CD14-positive monocyte (primary cell): ENCODE measurements around the gene B3GLCT. TPM values are rescaled to one million over a fixed set of nuclear protein-coding genes. Genes with fewer than 3 reads are reported as not detected.

Experiments used
- DNase-seq, 3 donors: peaks; one replicate each; pipeline ENCODE4 v3.0.0-alpha.2; 2011 to 2022
- H2AFZ ChIP-seq: 2 replicates; pipeline ENCODE4 v1.6.0; 2012; ENCODE audit warnings: mild to moderate bottlenecking, low read depth, low read length, inconsistent platforms; ENCODE audit not compliant: insufficient read depth, poor library complexity, severe bottlenecking
- H3K27ac ChIP-seq, 2 donors: 1 replicate in 1 of 2; 2 replicates in 1 of 2; pipeline ENCODE4 v1.5.1; 2012 to 2013; ENCODE audit warnings: low read length in 2 of 2, control low read depth in 1 of 2, inconsistent platforms in 1 of 2, low read depth in 1 of 2, mild to moderate bottlenecking in 1 of 2
- H3K27me3 ChIP-seq, 2 donors: one replicate each; pipeline versions ENCODE4 v1.6.0 to v1.6.1; 2011 to 2013; ENCODE audit warnings: low read length in 2 of 2; ENCODE audit not compliant: control insufficient read depth in 2 of 2, insufficient read depth in 2 of 2
- H3K36me3 ChIP-seq, 2 donors: replicated peaks in 1 of 2; 1 replicate in 1 of 2; 2 replicates in 1 of 2; pipeline versions ENCODE4 v1.5.1 to v1.6.1; 2012 to 2013; ENCODE audit warnings: low read length in 2 of 2, control low read depth in 1 of 2, inconsistent platforms in 1 of 2, mild to moderate bottlenecking in 1 of 2; ENCODE audit not compliant: insufficient read depth in 2 of 2, control insufficient read depth in 1 of 2
- H3K4me1 ChIP-seq, 2 donors: 1 replicate in 1 of 2; 2 replicates in 1 of 2; pipeline versions ENCODE4 v1.5.1 to v1.6.1; 2012 to 2013; ENCODE audit warnings: low read length in 2 of 2, control low read depth in 1 of 2, inconsistent platforms in 1 of 2, mild to moderate bottlenecking in 1 of 2, moderate library complexity in 1 of 2; ENCODE audit not compliant: insufficient read depth in 2 of 2, control insufficient read depth in 1 of 2
- H3K4me2 ChIP-seq: replicated peaks from 2 replicates; pipeline ENCODE3; 2012; ENCODE audit warnings: low read length, moderate library complexity, mild to moderate bottlenecking; ENCODE audit not compliant: poor library complexity, severe bottlenecking; ENCODE audit errors: extremely low read depth
- H3K4me3 ChIP-seq, 3 experiments: fragments of 200-600 bp in 1 of 3; sonication (generic) in 1 of 3; replicated peaks in 1 of 3; 1 replicate in 2 of 3; 2 replicates in 1 of 3; pipeline ENCODE4 v1.5.1; 2011 to 2013; ENCODE audit warnings: low read length in 3 of 3, mild to moderate bottlenecking in 3 of 3, control low read depth in 2 of 3, low read depth in 2 of 3, inconsistent platforms in 1 of 3, moderate library complexity in 1 of 3
- H3K79me2 ChIP-seq: 2 replicates; pipeline ENCODE4 v1.6.0; 2012; ENCODE audit warnings: mild to moderate bottlenecking, control low read depth, inconsistent platforms, low read length, moderate library complexity; ENCODE audit not compliant: insufficient read depth
- H3K9ac ChIP-seq: 2 replicates; pipeline ENCODE4 v1.6.0; 2017; ENCODE audit warnings: low read length, mild to moderate bottlenecking; ENCODE audit not compliant: insufficient read depth, poor library complexity, severe bottlenecking
- H3K9me3 ChIP-seq, 2 donors: replicated peaks in 1 of 2; 1 replicate in 1 of 2; 2 replicates in 1 of 2; pipeline versions ENCODE4 v1.5.1 to v1.6.1; 2012 to 2013; ENCODE audit warnings: low read length in 2 of 2, control low read depth in 1 of 2; ENCODE audit not compliant: control insufficient read depth in 1 of 2, insufficient read depth in 1 of 2
- H4K20me1 ChIP-seq: 2 replicates; pipeline ENCODE4 v1.6.0; 2012; ENCODE audit warnings: mild to moderate bottlenecking, low read length, control low read depth, moderate library complexity; ENCODE audit not compliant: insufficient read depth
- H3K27ac Mint-ChIP-seq, 7 donors: one replicate each; pipeline ENCODE4 v1.8.0; 2020; ENCODE audit warnings: mild to moderate bottlenecking in 7 of 7, mixed read lengths in 7 of 7, moderate library complexity in 6 of 7, inconsistent platforms in 2 of 7
- H3K27me3 Mint-ChIP-seq, 3 donors: one replicate each; pipeline ENCODE4 v1.8.0; 2021 to 2022; ENCODE audit warnings: low read depth in 3 of 3, mild to moderate bottlenecking in 3 of 3, mixed read lengths in 3 of 3, moderate library complexity in 3 of 3, inconsistent platforms in 1 of 3
- H3K36me3 Mint-ChIP-seq, 2 donors: one replicate each; pipeline ENCODE4 v1.8.0; 2020; ENCODE audit warnings: mixed read lengths in 2 of 2, inconsistent platforms in 1 of 2, mild to moderate bottlenecking in 1 of 2
- H3K4me1 Mint-ChIP-seq: one replicate; pipeline ENCODE4 v1.8.0; 2020; ENCODE audit warnings: mild to moderate bottlenecking, mixed read lengths
- H3K4me3 Mint-ChIP-seq, 2 donors: one replicate each; pipeline ENCODE4 v1.8.0; 2020; ENCODE audit warnings: mild to moderate bottlenecking in 2 of 2, mixed read lengths in 2 of 2, moderate library complexity in 1 of 2
- H3K9me3 Mint-ChIP-seq, 7 donors: one replicate each; pipeline ENCODE4 v1.8.0; 2020 to 2022; ENCODE audit warnings: mixed read lengths in 7 of 7, mild to moderate bottlenecking in 6 of 7, moderate library complexity in 6 of 7, inconsistent platforms in 2 of 7
- CTCF ChIP-seq: fragments of 200-600 bp; IDR thresholded peaks from one replicate; pipeline ENCODE4 v1.8.0; 2022; ENCODE audit warnings: antibody characterized with exemption, mild to moderate bottlenecking
- WGBS: methylation state at CpG from one replicate; pipeline ENCODE4 v1.1.5; 2013; ENCODE audit warnings: missing lambda C conversion rate; ENCODE audit not compliant: insufficient coverage; 5-methylcytosine and 5-hydroxymethylcytosine counted together
- intact Hi-C, 2 donors: fragments of 100-400 bp; cut with micrococcal nuclease; formaldehyde crosslinking; loops; one replicate each; pipeline versions ENCODE4 v1.15.0 to v1.15.1; 2023
- polyA plus RNA-seq, 3 donors: library from polyadenylated mRNA; depleted of rRNA in 1 of 3; unstranded in 2 of 3; stranded (reverse) in 1 of 3; fragments of 300-500 nt in 2 of 3; fragments of >200 nt in 1 of 3; fragmentation: Illumina TruSeq in 2 of 3; gene quantifications; 1 replicate in 2 of 3; 2 replicates in 1 of 3; pipeline ENCODE4 v1.2.3, GENCODE V29; 2012 to 2021

Gene B3GLCT
- polyA plus RNA-seq, 3 donors, result 0.63 to 2.0 (median 2.0) TPM

- Histone ChIP-seq H3K27ac (no peak overlapping the region), H3K79me2 (no peaks in the 10 kb centered on the region), H2AFZ (no peak overlapping the region), H3K27me3 (no peaks in the 10 kb centered on the region), H3K4me1 (peaks cover 3 to 4% of the 10 kb centered on the region in 2 donors), H3K36me3 (no peaks in the 10 kb centered on the region), H3K9ac (no peak overlapping the region), H3K4me2 (peak overlapping the region; percentile 8), H3K9me3 (no peaks in the 10 kb centered on the region), H3K4me3 (no peak overlapping the region), H4K20me1 (no peaks in the 10 kb centered on the region)
- Mint-ChIP-seq H3K9me3 (no peaks in the 10 kb centered on the region), H3K4me1 (peaks cover 19% of the 10 kb centered on the region), H3K27ac (no peak overlapping the region), H3K27me3 (peaks cover 0 to 5% (median 0%) of the 10 kb centered on the region in 3 donors), H3K4me3 (peak overlapping the region in 1 of 2 donors; percentile 66), H3K36me3 (no peaks in the 10 kb centered on the region)
- WGBS, result 36% methylated on average over 8 of the region's 8 CpGs
- intact Hi-C loops, result no loop called here
- DNase-seq, result no peak
- no peak for TF ChIP-seq CTCF
Observed at GRCh38 chr13:31209172-31209840, 9.5 kb downstream of the B3GLCT start.

- DNase-seq, result no peak
- Mint-ChIP-seq H3K4me3 (peak overlapping the region in 1 of 2 donors; percentile 66), H3K36me3 (no peaks in the 10 kb centered on the region), H3K9me3 (no peaks in the 10 kb centered on the region), H3K4me1 (peaks cover 15% of the 10 kb centered on the region), H3K27me3 (peaks cover 0 to 5% (median 0%) of the 10 kb centered on the region in 3 donors), H3K27ac (peak overlapping the region in 1 of 7 donors; percentile 44)
- no peaks in the 10 kb centered on the region for H3K79me2 ChIP-seq
- H3K4me1 ChIP-seq, result peaks cover 3 to 4% of the 10 kb centered on the region in 2 donors
- TF ChIP-seq CTCF, result no peak
- peak overlapping the region; percentile 8 for H3K4me2 ChIP-seq
- H3K36me3 ChIP-seq, result no peaks in the 10 kb centered on the region
- H3K9me3 ChIP-seq, result no peaks in the 10 kb centered on the region
- 18% methylated on average over 4 of the region's 4 CpGs for WGBS
- no peak overlapping the region for H3K27ac ChIP-seq
- H3K9ac ChIP-seq, result no peak overlapping the region
- H4K20me1 ChIP-seq, result no peaks in the 10 kb centered on the region
- no peaks in the 10 kb centered on the region for H3K27me3 ChIP-seq
- no peak overlapping the region for H3K4me3 ChIP-seq
- H2AFZ ChIP-seq, result peak overlapping the region; percentile 17
- intact Hi-C loops, result no loop called here
Observed at GRCh38 chr13:31209841-31210210, 10.1 kb downstream of the B3GLCT start.
